ENCODE data around the gene C4orf17.
"Not testable (repeated sequence)": the region's sequence is repeated elsewhere in the genome, so short reads cannot be mapped to it uniquely, and the experiment has no call there.

The C4orf17 gene

DNA sequence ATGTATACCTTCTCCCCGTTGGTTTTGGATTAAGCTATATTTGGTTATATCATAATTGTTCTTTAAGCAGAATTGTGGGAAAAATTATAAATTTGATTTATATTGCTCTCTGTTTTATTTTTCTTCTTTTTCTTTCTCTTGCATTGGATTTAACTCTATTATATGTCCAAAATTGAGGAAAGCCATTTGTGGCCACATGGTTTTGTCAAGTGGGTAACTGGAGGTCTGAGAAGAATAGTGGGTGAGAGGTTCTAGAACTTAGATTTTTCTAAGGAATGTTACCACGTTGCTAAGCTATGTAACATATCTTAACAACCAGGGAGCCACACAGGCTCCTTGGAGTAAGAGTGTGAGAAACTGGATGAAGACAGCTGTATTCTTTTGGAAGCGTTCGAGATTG is at the start of gene C4orf17:
Gene C4orf17, plus strand, starts transcription at position 301 of the 400 bp plus-strand sequence. CDS start 2,061 bp downstream, outside the sequence.
- in situ Hi-C loops (cut with MboI; ENCODE audit: low sequenced_read_pairs) = no loop called here

DNA sequence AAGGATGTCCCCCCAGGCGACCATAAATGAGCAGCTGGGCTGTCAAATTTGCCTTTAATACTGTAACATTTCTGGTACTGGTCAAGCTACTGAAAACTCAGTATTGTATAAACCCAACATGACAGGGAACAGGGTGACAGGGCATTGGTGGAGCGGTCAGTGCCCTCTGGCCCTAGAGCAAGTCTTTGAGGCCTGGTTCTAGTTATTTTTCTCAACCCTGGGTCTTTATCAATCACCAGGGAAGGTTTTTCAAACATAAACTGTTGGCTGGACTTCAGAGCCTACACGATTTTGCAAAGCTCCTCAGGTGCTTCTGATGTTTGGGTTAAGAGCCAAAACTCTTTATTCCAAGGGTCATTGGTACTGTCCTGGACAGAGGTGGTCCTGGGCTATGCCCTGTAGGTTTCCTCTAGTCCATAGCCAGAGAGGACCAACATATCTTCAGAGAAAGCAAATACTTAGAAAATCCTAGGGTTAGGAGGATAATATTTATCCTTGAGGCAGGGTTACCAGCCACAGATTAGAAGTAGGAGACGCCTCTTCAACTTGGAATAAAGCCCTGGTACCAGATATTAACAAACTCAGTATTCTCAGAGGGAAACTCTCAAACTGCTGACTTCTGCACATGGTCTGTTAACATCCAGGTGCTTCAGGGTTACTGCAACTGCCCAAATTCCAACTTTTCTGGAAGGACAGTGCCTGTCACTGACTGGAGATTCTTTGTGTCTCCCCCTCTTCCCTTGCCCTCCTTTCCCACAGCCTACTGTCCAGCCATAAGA is 49.0 kb upstream of the C4orf17 start:
- in situ Hi-C loops (cut with MboI; ENCODE audit: low sequenced_read_pairs) = no loop called here

DNA sequence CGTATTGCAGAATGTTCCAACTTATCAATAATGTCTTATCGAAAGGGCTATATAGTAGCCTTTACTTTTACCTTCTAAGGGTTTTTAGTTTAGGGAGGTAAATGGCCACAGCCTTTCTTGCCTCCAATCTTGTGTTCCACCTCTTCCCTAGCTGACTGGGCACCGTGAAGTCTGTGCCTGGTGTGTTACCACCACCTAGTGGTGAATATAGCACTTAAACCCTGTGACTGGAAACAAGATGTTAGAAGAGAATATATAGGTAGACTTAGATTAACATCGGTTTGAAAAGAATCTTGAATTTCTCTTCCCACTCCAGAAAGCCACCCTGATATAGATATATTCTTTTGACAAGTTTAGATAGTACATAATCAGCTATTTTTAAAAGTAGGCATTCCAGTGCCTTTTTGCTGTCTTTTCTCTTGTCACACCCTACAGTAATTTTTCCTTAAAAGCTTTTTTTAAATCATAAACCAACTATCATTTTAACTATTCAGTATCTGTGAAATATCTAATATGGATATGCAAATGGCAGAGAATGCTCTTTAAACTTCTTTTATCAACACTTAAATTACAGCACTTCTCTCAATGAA is 47.9 kb upstream of the C4orf17 start:
- in situ Hi-C loops (cut with MboI; ENCODE audit: low sequenced_read_pairs) = no loop called here

DNA sequence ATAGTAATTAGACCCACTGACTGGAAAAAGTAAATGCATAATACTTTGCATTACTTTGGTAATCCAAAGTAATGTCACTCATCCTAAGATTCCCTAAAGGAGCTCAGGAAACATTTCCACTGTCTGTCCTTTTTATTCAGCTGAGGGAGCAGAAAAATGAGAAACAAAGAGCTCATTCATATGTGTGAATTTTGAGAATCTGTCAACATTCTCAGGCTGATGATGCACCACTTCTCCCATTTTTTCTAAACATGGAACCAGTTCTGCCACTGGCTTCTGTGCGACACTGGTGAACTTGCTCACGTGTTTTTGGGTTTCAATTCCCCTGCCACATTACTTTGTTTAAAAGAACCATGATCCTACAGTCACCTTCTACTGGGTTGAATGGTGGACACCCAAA is 47.3 kb upstream of the C4orf17 start:
- in situ Hi-C loops (cut with MboI; ENCODE audit: low sequenced_read_pairs) = no loop called here

DNA sequence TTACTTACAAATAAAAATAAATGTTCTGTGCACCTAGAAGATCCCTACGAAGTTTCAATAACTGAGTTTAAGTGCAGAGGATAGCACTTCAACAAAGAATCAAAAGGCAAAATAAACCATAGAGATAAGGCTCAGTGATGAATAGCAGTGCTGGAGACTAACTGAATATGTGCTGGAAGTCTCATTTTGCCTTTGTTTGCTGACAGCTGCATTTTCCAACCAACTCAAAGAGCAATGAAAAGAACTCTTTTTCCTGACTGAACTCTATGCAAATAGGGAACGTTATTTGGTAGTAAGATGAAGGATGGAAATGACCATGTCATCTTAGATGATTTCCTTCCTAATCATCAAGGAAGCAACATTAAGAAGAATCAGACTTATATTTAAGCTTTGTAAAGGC is 42.9 kb upstream of the C4orf17 start:
- in situ Hi-C loops (cut with MboI; ENCODE audit: low sequenced_read_pairs) = no loop called here

DNA sequence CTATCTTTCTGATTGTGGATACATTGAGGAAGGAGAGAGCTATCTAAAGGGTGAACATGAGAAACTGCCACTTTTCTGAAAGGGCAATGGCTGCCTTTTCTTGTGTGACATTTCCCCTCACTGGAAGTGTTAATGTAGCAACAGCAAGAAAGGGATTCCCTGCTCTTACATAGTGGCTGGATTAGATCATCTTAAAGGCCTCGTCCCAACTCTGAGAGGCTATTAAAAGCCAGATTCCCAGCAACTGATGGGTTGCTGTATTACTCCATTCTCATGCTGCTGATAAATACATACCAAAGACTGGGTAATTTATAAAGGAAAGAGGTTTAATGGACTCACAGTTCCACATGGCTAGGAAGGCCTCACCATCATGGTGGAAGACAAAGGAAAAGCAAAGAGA is 41.9 kb upstream of the C4orf17 start:
- in situ Hi-C loops (cut with MboI; ENCODE audit: low sequenced_read_pairs) = no loop called here

DNA sequence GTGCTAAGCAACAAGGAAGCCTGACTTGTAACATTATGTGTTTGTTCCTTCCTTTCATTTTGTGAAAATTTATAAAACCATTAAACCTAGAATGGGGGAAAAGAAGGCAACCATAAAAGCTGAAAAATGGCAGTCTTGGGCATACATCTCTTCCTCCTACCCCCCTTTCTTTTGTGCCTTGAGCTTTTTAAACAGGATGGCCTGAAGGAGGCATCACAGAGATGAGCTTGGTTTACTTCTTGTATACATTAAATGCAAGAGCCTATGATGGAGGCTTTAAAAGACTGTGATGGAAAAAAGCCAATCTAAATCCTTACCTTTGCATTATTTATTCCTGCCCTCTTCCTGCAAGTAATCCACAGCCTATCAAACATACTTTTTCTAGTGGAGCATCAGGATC is 39.5 kb upstream of the C4orf17 start:
- in situ Hi-C loops (cut with MboI; ENCODE audit: low sequenced_read_pairs) = no loop called here

DNA sequence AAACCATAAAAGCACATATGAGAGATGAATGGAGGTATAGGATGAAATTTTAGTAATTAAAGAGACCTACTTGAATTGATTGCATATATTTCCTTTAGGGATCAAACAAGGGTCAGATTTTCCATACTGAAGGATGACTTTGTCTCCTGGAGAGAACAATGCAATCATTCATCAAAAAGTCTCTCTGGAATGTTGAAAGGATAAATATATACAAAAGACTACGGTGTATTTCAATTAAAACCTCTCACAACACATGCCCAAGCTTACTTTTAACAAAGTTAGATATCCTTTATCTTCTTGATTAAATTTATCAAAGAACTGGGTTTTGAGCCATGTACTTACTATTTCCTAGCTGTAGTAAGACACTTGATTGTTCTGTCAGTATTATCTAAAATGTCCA is 38.9 kb upstream of the C4orf17 start:
- in situ Hi-C loops (cut with MboI; ENCODE audit: low sequenced_read_pairs) = no loop called here

DNA sequence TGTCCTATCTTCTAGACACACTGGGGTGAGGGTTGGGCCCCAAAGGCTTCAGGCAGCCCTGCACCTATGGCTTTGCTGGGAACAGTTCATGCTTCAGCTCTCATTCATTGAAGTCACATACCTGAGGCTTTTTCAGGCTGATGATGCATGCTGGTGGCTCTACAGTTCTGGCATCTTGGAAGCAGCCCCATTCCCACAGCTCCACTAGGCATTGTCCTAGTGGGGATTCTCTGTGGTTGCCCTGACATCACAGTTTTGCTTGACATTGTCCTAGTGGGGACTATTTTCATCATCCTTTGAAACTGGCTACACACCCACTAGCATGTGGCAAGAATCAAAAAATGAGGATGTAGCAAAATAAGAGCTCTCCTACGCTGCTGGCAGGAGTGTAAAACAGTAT is 37.7 kb upstream of the C4orf17 start:
- in situ Hi-C loops (cut with MboI; ENCODE audit: low sequenced_read_pairs) = no loop called here

DNA sequence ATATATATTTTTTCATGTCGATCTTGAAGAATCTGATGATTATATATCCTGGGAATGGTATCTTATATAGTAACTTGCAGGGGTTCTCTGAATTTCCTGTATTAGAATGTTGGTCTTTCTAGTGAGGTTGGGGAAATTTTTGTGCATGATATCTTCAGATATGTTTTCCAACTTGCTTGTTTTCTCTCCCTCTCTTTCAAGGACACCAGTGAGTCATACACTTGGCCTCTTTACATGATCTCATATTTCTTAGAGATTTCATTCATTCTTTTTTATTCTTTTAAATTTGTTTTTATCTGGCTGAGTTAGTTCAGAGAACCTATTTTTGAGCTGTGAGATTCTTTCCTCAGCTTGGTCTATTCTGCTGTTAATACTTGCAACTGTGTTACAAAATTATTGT is 27.2 kb upstream of the C4orf17 start:
- in situ Hi-C loops (cut with MboI; ENCODE audit: low sequenced_read_pairs) = no loop called here

DNA sequence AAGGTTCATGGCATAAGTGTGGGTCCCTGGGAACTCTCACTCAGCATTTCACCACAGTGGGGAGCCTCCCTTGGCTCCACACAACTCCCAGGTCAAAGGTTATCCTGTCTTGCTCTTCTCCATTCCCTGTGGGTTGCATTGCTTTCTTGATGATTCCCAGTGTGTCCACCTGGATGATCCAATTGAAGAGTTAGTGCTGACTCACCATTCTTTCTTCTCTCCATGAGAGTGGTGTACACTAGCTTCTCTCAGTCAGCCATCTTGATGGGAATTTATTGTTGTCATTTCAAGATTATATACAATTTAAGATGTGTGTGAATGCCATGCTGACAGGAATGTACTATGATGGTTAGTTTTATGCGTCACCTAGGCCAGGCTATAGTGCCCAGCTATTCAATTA is 25.6 kb upstream of the C4orf17 start:
- in situ Hi-C loops (cut with MboI; ENCODE audit: low sequenced_read_pairs) = no loop called here

DNA sequence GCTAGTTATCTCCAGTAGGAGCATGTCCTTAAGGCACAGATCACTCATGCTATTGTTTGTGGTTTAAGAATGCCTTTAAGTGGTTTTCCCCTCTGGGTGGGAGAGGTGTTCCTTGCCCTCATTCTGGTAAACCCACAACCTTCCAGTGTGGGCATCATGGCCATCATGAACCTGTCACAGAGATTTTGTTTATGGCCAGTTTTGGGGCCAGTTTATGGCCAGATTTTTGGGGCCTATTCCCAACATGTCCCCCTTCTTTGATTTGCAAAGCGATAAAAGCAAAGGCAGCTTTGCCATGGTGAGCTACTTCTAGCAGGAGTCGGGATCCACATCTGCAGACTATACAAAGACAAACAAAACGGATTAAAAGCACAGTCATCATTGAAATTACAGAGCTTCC is 24.2 kb upstream of the C4orf17 start:
- in situ Hi-C loops (cut with MboI; ENCODE audit: low sequenced_read_pairs) = not testable (repeated sequence)

DNA sequence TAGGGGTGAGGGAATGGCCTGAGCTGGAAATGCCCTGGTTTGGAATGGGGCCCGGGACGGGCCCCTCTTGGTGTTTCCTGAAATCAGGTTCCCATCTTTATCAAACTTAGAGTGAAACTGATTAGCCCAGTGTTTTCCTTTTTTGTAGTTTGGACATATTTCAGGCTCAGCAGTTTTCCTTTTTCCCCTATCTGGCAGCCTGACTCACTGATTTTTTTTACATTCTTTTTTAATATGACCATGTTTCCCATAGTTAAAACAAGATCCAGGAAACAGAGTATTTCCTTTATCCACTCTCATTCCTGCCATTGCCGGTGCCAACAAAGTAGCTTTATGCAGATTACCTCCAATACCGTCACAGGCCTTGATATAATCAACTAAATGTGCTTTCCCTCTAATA is 20.5 kb upstream of the C4orf17 start:
- in situ Hi-C loops (cut with MboI; ENCODE audit: low sequenced_read_pairs) = no loop called here

DNA sequence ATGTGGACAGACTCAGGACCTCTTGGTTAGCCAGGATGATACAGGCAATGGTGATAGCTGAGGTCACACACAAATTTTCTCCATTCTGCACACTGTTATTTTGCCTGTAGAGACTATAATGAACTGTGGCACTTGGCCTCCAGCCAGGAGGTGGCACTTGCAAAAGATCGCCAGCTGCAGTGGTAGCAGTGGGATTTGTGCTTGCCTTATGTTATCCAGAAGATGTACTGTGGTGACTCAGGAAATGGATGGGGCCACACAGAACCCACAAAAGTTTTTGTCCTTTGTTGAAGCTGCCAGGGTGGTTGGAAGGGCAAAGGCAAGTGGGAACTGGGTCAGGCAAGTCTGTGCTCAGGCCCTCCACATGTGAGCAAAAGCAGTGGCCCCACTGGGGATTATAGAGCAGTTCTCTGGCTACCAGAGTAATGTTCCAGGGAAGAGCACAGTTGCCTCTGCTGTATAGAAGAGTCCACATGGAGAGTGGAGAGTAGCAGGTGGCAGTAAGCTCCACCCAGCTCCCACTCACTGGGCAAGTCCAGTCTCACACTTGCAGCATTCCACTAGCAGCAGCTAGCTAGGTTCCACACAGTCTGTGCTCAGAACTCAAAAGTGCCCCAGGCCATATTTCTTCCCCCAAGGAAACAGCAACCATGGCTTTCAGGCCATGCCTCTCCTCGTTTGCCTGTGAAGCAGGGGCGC is 5.9 kb upstream of the C4orf17 start:
- in situ Hi-C loops (cut with MboI; ENCODE audit: low sequenced_read_pairs) = no loop called here

DNA sequence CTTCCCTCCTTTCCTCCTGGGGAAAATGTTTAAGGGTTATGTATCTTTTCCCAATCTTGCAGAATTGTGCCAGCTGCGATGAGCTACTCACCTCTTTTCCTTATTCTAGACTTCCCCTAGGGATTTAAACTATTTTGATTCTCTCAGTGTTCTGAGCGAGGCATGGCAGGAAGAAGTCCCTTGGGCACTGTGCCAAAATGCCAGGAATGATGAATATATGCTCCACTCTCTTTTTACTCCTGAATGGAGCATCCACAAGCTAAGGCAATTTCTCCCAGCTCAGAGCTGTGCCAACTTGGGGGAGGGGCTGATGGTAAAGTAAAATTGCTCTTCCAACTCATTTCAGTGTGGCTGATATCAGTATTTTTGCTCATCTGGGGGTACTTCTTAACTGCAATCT is 4.0 kb upstream of the C4orf17 start:
- in situ Hi-C loops (cut with MboI; ENCODE audit: low sequenced_read_pairs) = no loop called here

DNA sequence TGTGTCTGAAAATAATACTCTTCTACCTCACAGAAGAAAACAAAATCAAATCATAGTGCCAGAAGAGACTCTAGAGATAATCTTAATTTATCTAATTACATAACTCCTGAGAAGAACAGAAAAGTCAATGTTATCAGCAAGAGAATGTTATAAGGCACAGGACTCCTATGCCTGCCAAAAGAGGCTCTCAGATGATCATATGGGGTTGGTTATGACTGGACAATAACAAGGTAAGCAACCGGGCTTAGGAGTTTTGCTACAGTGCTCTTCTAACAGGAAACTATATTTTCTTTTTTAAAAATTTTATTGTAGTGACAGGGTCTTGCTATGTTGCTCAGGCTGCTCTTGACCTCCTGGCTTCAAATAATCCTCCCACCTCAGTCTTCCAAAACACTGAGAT is 3.5 kb upstream of the C4orf17 start:
- in situ Hi-C loops (cut with MboI; ENCODE audit: low sequenced_read_pairs) = no loop called here

DNA sequence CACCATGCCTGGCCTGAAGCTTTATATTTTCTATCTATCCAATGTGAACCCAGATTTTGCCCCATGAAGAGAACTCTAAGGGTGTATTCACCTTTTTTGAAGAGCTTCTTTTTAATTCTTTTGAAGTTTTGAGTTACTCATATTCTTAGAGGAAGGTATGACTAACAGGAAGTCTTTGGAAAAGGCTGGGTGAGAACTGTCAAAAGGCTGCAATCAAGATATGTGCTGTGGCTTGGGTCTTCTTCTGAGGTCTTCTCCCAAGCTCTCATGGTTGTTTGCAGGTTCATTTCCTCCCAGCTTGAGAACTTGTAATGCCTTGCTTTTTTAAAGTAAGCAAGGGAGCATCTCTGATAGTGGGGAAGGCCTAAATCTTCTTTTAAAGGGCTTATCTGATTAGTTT is 3.1 kb upstream of the C4orf17 start:
- in situ Hi-C loops (cut with MboI; ENCODE audit: low sequenced_read_pairs) = no loop called here

DNA sequence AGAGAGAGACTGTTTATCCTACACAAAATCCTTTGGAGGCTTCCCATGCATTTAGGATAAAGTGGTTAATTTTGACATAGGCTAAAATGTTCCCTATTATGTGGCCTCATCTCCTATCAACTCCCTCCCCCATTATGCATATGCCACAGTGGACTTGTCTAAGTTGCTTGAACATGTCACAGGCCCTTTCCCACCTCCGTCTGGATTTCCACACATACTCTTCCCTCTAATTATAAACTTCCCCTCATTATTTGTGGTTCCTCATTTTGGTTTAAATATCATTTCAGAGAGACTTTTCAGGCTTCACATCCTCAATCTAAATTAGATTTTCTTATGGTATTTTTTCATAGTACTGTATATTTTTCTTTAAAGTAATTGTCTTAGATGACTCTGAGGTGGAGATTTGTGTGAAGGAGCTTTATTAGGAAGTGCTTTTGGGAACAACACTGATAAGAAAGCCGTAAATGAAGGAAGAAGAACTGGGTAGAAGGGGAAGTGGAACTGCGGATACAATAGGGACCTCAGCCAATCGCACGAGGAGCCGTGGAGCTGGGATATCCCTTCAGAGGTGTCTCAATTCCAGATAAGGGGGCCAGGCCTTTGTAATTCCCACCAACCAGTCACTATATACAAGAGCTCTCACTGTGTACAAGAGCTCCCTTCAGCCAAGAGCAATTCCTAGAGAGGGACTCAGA is 7.9 kb downstream of the C4orf17 start:
- in situ Hi-C loops (cut with MboI; ENCODE audit: low sequenced_read_pairs) = no loop called here

DNA sequence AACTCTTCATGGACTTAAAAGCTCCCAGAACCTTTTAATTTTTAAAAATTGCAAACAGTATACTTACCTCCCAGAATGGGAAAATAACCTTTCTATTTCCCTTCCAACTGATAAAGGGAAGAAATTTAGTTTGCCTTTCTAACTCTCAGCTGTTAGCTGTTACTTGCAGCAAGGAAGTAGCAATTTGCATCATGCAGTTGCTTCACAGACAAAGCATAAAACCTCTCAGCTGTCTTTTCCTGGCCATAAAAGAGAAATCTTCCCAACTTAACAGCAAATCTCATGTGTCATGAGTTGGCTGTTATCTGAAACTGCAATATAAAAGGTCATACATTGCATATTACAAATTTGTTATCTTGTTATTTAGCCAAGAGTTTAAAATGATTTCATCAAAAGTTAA is 18.4 kb downstream of the C4orf17 start:
- in situ Hi-C loops (cut with MboI; ENCODE audit: low sequenced_read_pairs) = no loop called here

DNA sequence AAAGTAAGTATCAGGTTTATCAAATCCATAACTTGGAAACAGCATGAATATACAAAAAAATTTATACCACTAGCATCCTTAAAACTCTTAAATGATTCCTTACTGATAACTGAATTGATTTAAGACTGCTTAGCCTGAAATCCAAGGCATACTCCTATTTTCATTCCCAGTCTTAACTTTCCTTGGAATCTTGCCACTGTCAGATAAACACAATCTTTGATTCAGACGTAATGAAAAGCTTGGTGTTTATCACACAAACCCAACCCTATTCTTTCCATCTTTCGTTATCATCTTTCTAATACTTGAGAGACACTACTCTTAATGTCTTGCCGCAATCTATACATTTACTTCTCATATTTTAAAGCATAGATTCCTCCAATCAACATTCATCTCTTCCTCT is 19.1 kb downstream of the C4orf17 start:
- in situ Hi-C loops (cut with MboI; ENCODE audit: low sequenced_read_pairs) = no loop called here

DNA sequence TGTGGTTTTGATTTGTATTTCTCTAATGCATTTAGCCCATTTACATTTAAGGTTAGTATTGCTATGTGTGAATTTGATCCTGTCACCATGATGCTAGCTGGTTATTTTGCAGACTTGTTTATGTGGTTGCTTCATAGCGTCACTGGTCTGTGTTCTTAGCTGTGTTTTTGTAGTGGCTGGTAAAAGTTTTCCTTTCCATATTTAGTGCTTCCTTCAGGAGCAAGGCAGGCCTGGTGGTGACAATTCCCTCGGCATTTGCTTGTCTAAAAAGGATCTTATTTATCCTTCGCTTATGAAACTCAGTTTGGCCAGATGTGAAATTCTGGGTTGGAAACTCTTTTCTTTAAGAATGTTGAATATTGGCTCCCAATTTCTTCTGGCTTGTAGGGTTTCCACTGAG is 23.9 kb downstream of the C4orf17 start:
- in situ Hi-C loops (cut with MboI; ENCODE audit: low sequenced_read_pairs) = not testable (repeated sequence)

DNA sequence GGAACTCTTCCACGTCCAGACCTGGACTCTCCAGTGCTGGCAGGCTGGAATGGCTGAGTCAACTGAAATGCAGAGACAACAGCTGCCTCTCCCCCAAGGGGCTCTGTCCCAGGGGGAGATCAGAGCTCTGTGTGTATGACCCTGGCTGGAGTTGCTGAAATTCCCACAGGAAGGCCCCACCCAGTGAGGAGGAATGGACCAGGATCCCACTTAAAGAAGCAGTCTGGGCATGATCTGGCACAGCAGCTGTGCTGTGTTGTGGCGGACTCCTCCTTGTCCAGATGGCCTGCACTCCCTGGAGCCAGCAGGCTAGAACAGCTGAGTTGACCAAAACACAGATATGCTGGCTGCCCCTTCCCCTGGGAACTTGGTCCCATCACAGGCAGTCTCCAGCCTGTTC is 25.4 kb downstream of the C4orf17 start:
- in situ Hi-C loops (cut with MboI; ENCODE audit: low sequenced_read_pairs) = no loop called here

Data from hTERT RPE-1 (cell line).